GM23248 (cell line): ENCODE results near the gene KIF7.

Experiments used
- EZH2 ChIP-seq: fragments of 200-600 bp; sonication (generic); IDR thresholded peaks from 2 replicates; pipeline ENCODE4 v1.6.1; 2018; ENCODE audit warnings: antibody characterized with exemption, mild to moderate bottlenecking; ENCODE audit not compliant: insufficient read depth, poor library complexity, severe bottlenecking
- EZH2phosphoT487 ChIP-seq: fragments of 200-600 bp; sonication (generic); IDR thresholded peaks from 2 replicates; pipeline ENCODE4 v1.6.1; 2018; ENCODE audit warnings: antibody characterized with exemption, moderate library complexity, mild to moderate bottlenecking, low read depth; ENCODE audit not compliant: insufficient read depth

GRCh38 chr15:89591834-89592233 is 63.4 kb downstream of the KIF7 start:
- TF ChIP-seq EZH2: no peak
- TF ChIP-seq EZH2phosphoT487: no peak
